ENCODE data around the gene MYBL2. TPM values are rescaled to one million over a fixed set of nuclear protein-coding genes. Genes with fewer than 3 reads are reported as not detected.

MYBL2 gene
- total RNA-seq, 1 experiment from 2014 or later, result 95.9 TPM

- no peaks in the 10 kb centered on the region for H3K79me2 ChIP-seq (ENCODE audit: low read length)
- H3K4me3 ChIP-seq (ENCODE audit: low read length), result no peak overlapping the region
- H2AFZ ChIP-seq (ENCODE audit: low read length), result no peak overlapping the region
- H3K9ac ChIP-seq (ENCODE audit: low read length), result no peak overlapping the region
- ATAC-seq (no peak), DNase-seq (no peak)
- intact Hi-C loops (cut with micrococcal nuclease), result no loop called here
- H3K9me3 ChIP-seq (ENCODE audit: low read length), result no peaks in the 10 kb centered on the region
- TF ChIP-seq, protein P1, sequence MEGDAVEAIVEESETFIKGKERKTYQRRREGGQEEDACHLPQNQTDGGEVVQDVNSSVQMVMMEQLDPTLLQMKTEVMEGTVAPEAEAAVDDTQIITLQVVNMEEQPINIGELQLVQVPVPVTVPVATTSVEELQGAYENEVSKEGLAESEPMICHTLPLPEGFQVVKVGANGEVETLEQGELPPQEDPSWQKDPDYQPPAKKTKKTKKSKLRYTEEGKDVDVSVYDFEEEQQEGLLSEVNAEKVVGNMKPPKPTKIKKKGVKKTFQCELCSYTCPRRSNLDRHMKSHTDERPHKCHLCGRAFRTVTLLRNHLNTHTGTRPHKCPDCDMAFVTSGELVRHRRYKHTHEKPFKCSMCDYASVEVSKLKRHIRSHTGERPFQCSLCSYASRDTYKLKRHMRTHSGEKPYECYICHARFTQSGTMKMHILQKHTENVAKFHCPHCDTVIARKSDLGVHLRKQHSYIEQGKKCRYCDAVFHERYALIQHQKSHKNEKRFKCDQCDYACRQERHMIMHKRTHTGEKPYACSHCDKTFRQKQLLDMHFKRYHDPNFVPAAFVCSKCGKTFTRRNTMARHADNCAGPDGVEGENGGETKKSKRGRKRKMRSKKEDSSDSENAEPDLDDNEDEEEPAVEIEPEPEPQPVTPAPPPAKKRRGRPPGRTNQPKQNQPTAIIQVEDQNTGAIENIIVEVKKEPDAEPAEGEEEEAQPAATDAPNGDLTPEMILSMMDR (conservative IDR thresholded peaks at IDR 0.05; ENCODE audit: low read depth, low read length), result no peak
- TF ChIP-seq EZH2 (IDR thresholded peaks at IDR 0.05; ENCODE audit: low read length, unreplicated experiment), result no peak
- no peak for TF ChIP-seq EZH2phosphoT487 (IDR thresholded peaks at IDR 0.05; ENCODE audit: borderline replicate concordance, low read length)
- no peaks in the 10 kb centered on the region for H3F3A ChIP-seq (ENCODE audit: low read length, unreplicated experiment)
- H3K4me1 ChIP-seq (ENCODE audit: insufficient read depth, low read length), result no peaks in the 10 kb centered on the region
- POLR2A ChIA-PET (ENCODE audit: unreplicated experiment), result no interaction called here
- H3K27ac ChIP-seq (ENCODE audit: low read length), result no peak overlapping the region
- H3K4me2 ChIP-seq (ENCODE audit: low read length), result no peak overlapping the region
- CTCF ChIA-PET, result no interaction called here
- no TSS peak for BruUV-seq (replicated peaks)
- no peaks in the 10 kb centered on the region for H3K36me3 ChIP-seq (ENCODE audit: low read depth, low read length)
- no peaks in the 10 kb centered on the region for H3K27me3 ChIP-seq (ENCODE audit: low read length)
- no peaks in the 10 kb centered on the region for H3K9me2 ChIP-seq (replicated peaks; ENCODE audit: low read length)
- no peaks in the 10 kb centered on the region for H4K20me1 ChIP-seq (ENCODE audit: low read length)
Observed at GRCh38 chr20:43739148-43739749, 72.3 kb downstream of the MYBL2 start.

DNA sequence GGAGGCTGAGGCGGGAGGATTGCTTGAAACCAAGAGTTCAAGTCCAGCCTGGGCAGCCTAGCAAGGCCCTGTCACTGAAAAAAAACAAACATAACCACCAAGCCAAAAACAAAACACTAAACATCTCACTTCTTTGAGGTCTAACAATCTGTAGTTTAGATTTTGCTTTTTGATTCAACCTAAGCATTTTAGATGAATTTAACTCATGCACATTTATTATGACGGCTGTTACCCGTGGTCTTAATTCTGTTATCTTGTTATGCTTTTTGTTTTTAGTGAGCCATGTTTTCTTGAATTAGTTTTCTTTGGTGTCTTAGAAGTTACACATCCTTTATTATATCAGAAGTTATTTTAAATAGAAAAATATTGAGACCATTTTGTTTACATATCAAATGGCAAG, 73.7 kb downstream of the MYBL2 start:
- Histone ChIP-seq H3K4me2 (ENCODE audit: low read length) (no peak overlapping the region), H3K9me2 (replicated peaks; ENCODE audit: low read length) (no peaks in the 10 kb centered on the region), H3K27ac (ENCODE audit: low read length) (no peak overlapping the region), H4K20me1 (ENCODE audit: low read length) (no peaks in the 10 kb centered on the region), H2AFZ (ENCODE audit: low read length) (no peak overlapping the region), H3K9me3 (ENCODE audit: low read length) (no peaks in the 10 kb centered on the region), H3K79me2 (ENCODE audit: low read length) (no peaks in the 10 kb centered on the region), H3F3A (ENCODE audit: low read length, unreplicated experiment) (no peaks in the 10 kb centered on the region), H3K36me3 (ENCODE audit: low read depth, low read length) (no peaks in the 10 kb centered on the region), H3K4me3 (ENCODE audit: low read length) (no peak overlapping the region), H3K9ac (ENCODE audit: low read length) (no peak overlapping the region), H3K27me3 (ENCODE audit: low read length) (no peaks in the 10 kb centered on the region), H3K4me1 (ENCODE audit: insufficient read depth, low read length) (no peaks in the 10 kb centered on the region)
- ATAC-seq (no peak), DNase-seq (no peak)
- TF ChIP-seq EZH2 (IDR thresholded peaks at IDR 0.05; ENCODE audit: low read length, unreplicated experiment), result no peak
- TF ChIP-seq, protein P1 (conservative IDR thresholded peaks at IDR 0.05; ENCODE audit: low read depth, low read length), result no peak
- no peak for TF ChIP-seq EZH2phosphoT487 (IDR thresholded peaks at IDR 0.05; ENCODE audit: borderline replicate concordance, low read length)
- intact Hi-C loops (cut with micrococcal nuclease), result no loop called here
- ChIA-PET POLR2A (ENCODE audit: unreplicated experiment) (no interaction called here), CTCF (no interaction called here)
- BruUV-seq (replicated peaks), result no TSS peak

GRCh38 chr20:43744151-43744611, 77.3 kb downstream of the MYBL2 start:
- H3K79me2 ChIP-seq (ENCODE audit: low read length), result no peaks in the 10 kb centered on the region
- intact Hi-C loops (cut with micrococcal nuclease), result no loop called here
- H3K36me3 ChIP-seq (ENCODE audit: low read depth, low read length), result no peaks in the 10 kb centered on the region
- H3K27me3 ChIP-seq (ENCODE audit: low read length), result no peaks in the 10 kb centered on the region
- POLR2A ChIA-PET (ENCODE audit: unreplicated experiment), result no interaction called here
- peak; percentile 50 for DNase-seq
- H4K20me1 ChIP-seq (ENCODE audit: low read length), result no peaks in the 10 kb centered on the region
- H3K27ac ChIP-seq (ENCODE audit: low read length), result no peak overlapping the region
- no peak overlapping the region for H3K4me3 ChIP-seq (ENCODE audit: low read length)
- no TSS peak for BruUV-seq (replicated peaks)
- H3K9me2 ChIP-seq (replicated peaks; ENCODE audit: low read length), result no peaks in the 10 kb centered on the region
- H2AFZ ChIP-seq (ENCODE audit: low read length), result no peak overlapping the region
- no peaks in the 10 kb centered on the region for H3F3A ChIP-seq (ENCODE audit: low read length, unreplicated experiment)
- no peaks in the 10 kb centered on the region for H3K9me3 ChIP-seq (ENCODE audit: low read length)
- H3K4me2 ChIP-seq (ENCODE audit: low read length), result no peak overlapping the region
- H3K4me1 ChIP-seq (ENCODE audit: insufficient read depth, low read length), result no peaks in the 10 kb centered on the region
- CTCF ChIA-PET, result no interaction called here
- no peak for TF ChIP-seq EZH2 (IDR thresholded peaks at IDR 0.05; ENCODE audit: low read length, unreplicated experiment)
- no peak for TF ChIP-seq EZH2phosphoT487 (IDR thresholded peaks at IDR 0.05; ENCODE audit: borderline replicate concordance, low read length)
- TF ChIP-seq, protein P1 (conservative IDR thresholded peaks at IDR 0.05; ENCODE audit: low read depth, low read length), result no peak
- no peak overlapping the region for H3K9ac ChIP-seq (ENCODE audit: low read length)
- ATAC-seq, result peak; percentile 38

Data from PC-3 (cell line).